CD14-positive monocyte (primary cell): ENCODE results near the gene THBS1. TPM values are rescaled to one million over a fixed set of nuclear protein-coding genes. Genes with fewer than 3 reads are reported as not detected.

Experiments
- DNase-seq, 3 donors: peaks; one replicate each; pipeline ENCODE4 v3.0.0-alpha.2; 2011 to 2022
- H2AFZ ChIP-seq: 2 replicates; pipeline ENCODE4 v1.6.0; 2012; ENCODE audit warnings: mild to moderate bottlenecking, low read depth, low read length, inconsistent platforms; ENCODE audit not compliant: insufficient read depth, poor library complexity, severe bottlenecking
- H3K27ac ChIP-seq, 2 donors: 1 replicate in 1 of 2; 2 replicates in 1 of 2; pipeline ENCODE4 v1.5.1; 2012 to 2013; ENCODE audit warnings: low read length in 2 of 2, control low read depth in 1 of 2, inconsistent platforms in 1 of 2, low read depth in 1 of 2, mild to moderate bottlenecking in 1 of 2
- H3K27me3 ChIP-seq, 2 donors: one replicate each; pipeline versions ENCODE4 v1.6.0 to v1.6.1; 2011 to 2013; ENCODE audit warnings: low read length in 2 of 2; ENCODE audit not compliant: control insufficient read depth in 2 of 2, insufficient read depth in 2 of 2
- H3K36me3 ChIP-seq, 2 donors: replicated peaks in 1 of 2; 1 replicate in 1 of 2; 2 replicates in 1 of 2; pipeline versions ENCODE4 v1.5.1 to v1.6.1; 2012 to 2013; ENCODE audit warnings: low read length in 2 of 2, control low read depth in 1 of 2, inconsistent platforms in 1 of 2, mild to moderate bottlenecking in 1 of 2; ENCODE audit not compliant: insufficient read depth in 2 of 2, control insufficient read depth in 1 of 2
- H3K4me1 ChIP-seq, 2 donors: 1 replicate in 1 of 2; 2 replicates in 1 of 2; pipeline versions ENCODE4 v1.5.1 to v1.6.1; 2012 to 2013; ENCODE audit warnings: low read length in 2 of 2, control low read depth in 1 of 2, inconsistent platforms in 1 of 2, mild to moderate bottlenecking in 1 of 2, moderate library complexity in 1 of 2; ENCODE audit not compliant: insufficient read depth in 2 of 2, control insufficient read depth in 1 of 2
- H3K4me2 ChIP-seq: replicated peaks from 2 replicates; pipeline ENCODE3; 2012; ENCODE audit warnings: low read length, moderate library complexity, mild to moderate bottlenecking; ENCODE audit not compliant: poor library complexity, severe bottlenecking; ENCODE audit errors: extremely low read depth
- H3K4me3 ChIP-seq, 3 experiments: fragments of 200-600 bp in 1 of 3; sonication (generic) in 1 of 3; replicated peaks in 1 of 3; 1 replicate in 2 of 3; 2 replicates in 1 of 3; pipeline ENCODE4 v1.5.1; 2011 to 2013; ENCODE audit warnings: low read length in 3 of 3, mild to moderate bottlenecking in 3 of 3, control low read depth in 2 of 3, low read depth in 2 of 3, inconsistent platforms in 1 of 3, moderate library complexity in 1 of 3
- H3K79me2 ChIP-seq: 2 replicates; pipeline ENCODE4 v1.6.0; 2012; ENCODE audit warnings: mild to moderate bottlenecking, control low read depth, inconsistent platforms, low read length, moderate library complexity; ENCODE audit not compliant: insufficient read depth
- H3K9ac ChIP-seq: 2 replicates; pipeline ENCODE4 v1.6.0; 2017; ENCODE audit warnings: low read length, mild to moderate bottlenecking; ENCODE audit not compliant: insufficient read depth, poor library complexity, severe bottlenecking
- H3K9me3 ChIP-seq, 2 donors: replicated peaks in 1 of 2; 1 replicate in 1 of 2; 2 replicates in 1 of 2; pipeline versions ENCODE4 v1.5.1 to v1.6.1; 2012 to 2013; ENCODE audit warnings: low read length in 2 of 2, control low read depth in 1 of 2; ENCODE audit not compliant: control insufficient read depth in 1 of 2, insufficient read depth in 1 of 2
- H4K20me1 ChIP-seq: 2 replicates; pipeline ENCODE4 v1.6.0; 2012; ENCODE audit warnings: mild to moderate bottlenecking, low read length, control low read depth, moderate library complexity; ENCODE audit not compliant: insufficient read depth
- H3K27ac Mint-ChIP-seq, 7 donors: one replicate each; pipeline ENCODE4 v1.8.0; 2020; ENCODE audit warnings: mild to moderate bottlenecking in 7 of 7, mixed read lengths in 7 of 7, moderate library complexity in 6 of 7, inconsistent platforms in 2 of 7
- H3K27me3 Mint-ChIP-seq, 3 donors: one replicate each; pipeline ENCODE4 v1.8.0; 2021 to 2022; ENCODE audit warnings: low read depth in 3 of 3, mild to moderate bottlenecking in 3 of 3, mixed read lengths in 3 of 3, moderate library complexity in 3 of 3, inconsistent platforms in 1 of 3
- H3K36me3 Mint-ChIP-seq, 2 donors: one replicate each; pipeline ENCODE4 v1.8.0; 2020; ENCODE audit warnings: mixed read lengths in 2 of 2, inconsistent platforms in 1 of 2, mild to moderate bottlenecking in 1 of 2
- H3K4me1 Mint-ChIP-seq: one replicate; pipeline ENCODE4 v1.8.0; 2020; ENCODE audit warnings: mild to moderate bottlenecking, mixed read lengths
- H3K4me3 Mint-ChIP-seq, 2 donors: one replicate each; pipeline ENCODE4 v1.8.0; 2020; ENCODE audit warnings: mild to moderate bottlenecking in 2 of 2, mixed read lengths in 2 of 2, moderate library complexity in 1 of 2
- H3K9me3 Mint-ChIP-seq, 7 donors: one replicate each; pipeline ENCODE4 v1.8.0; 2020 to 2022; ENCODE audit warnings: mixed read lengths in 7 of 7, mild to moderate bottlenecking in 6 of 7, moderate library complexity in 6 of 7, inconsistent platforms in 2 of 7
- CTCF ChIP-seq: fragments of 200-600 bp; IDR thresholded peaks from one replicate; pipeline ENCODE4 v1.8.0; 2022; ENCODE audit warnings: antibody characterized with exemption, mild to moderate bottlenecking
- WGBS: methylation state at CpG from one replicate; pipeline ENCODE4 v1.1.5; 2013; ENCODE audit warnings: missing lambda C conversion rate; ENCODE audit not compliant: insufficient coverage; 5-methylcytosine and 5-hydroxymethylcytosine counted together
- intact Hi-C, 2 donors: fragments of 100-400 bp; cut with micrococcal nuclease; formaldehyde crosslinking; loops; one replicate each; pipeline versions ENCODE4 v1.15.0 to v1.15.1; 2023
- polyA plus RNA-seq, 3 donors: library from polyadenylated mRNA; depleted of rRNA in 1 of 3; unstranded in 2 of 3; stranded (reverse) in 1 of 3; fragments of 300-500 nt in 2 of 3; fragments of >200 nt in 1 of 3; fragmentation: Illumina TruSeq in 2 of 3; gene quantifications; 1 replicate in 2 of 3; 2 replicates in 1 of 3; pipeline ENCODE4 v1.2.3, GENCODE V29; 2012 to 2021

The THBS1 gene
- polyA plus RNA-seq, 3 donors = 0.52 to 151 (median 55.4) TPM

- Histone ChIP-seq H3K27ac (no peak overlapping the region), H3K79me2 (no peaks in the 10 kb centered on the region), H2AFZ (no peak overlapping the region), H3K4me3 (no peak overlapping the region), H4K20me1 (peaks cover 4% of the 10 kb centered on the region), H3K9ac (no peak overlapping the region), H3K27me3 (no peaks in the 10 kb centered on the region), H3K36me3 (peaks cover 27 to 57% of the 10 kb centered on the region in 2 donors), H3K9me3 (no peaks in the 10 kb centered on the region), H3K4me2 (no peak overlapping the region), H3K4me1 (no peaks in the 10 kb centered on the region)
- no peak for TF ChIP-seq CTCF
- peaks cover 58 to 65% of the 10 kb centered on the region in 2 donors for H3K36me3 Mint-ChIP-seq
- peaks cover 1 to 3% (median 1%) of the 10 kb centered on the region in 3 donors for H3K27me3 Mint-ChIP-seq
- peak overlapping the region in 1 of 7 donors; percentile 58 for H3K27ac Mint-ChIP-seq
- no peaks in the 10 kb centered on the region for H3K9me3 Mint-ChIP-seq
- 93% methylated on average over 3 of the region's 8 CpGs for WGBS
- intact Hi-C loops = no loop called here
- no peak for DNase-seq
- no peaks in the 10 kb centered on the region for H3K4me1 Mint-ChIP-seq
- no peak overlapping the region for H3K4me3 Mint-ChIP-seq
These were observed 14.7 kb downstream of the THBS1 start for GRCh38 chr15:39595338-39596221.

- intact Hi-C loops = no loop called here
- no peaks in the 10 kb centered on the region for H3K79me2 ChIP-seq
- H3K9me3 Mint-ChIP-seq = no peaks in the 10 kb centered on the region
- H3K36me3 Mint-ChIP-seq = peaks cover 49 to 56% of the 10 kb centered on the region in 2 donors
- no peak for DNase-seq
- no peaks in the 10 kb centered on the region for H3K27me3 ChIP-seq
- peaks cover 20 to 48% of the 10 kb centered on the region in 2 donors for H3K36me3 ChIP-seq
- no CpG with 5 or more reads among the region's 5 CpGs for WGBS
- no peak overlapping the region for H3K27ac ChIP-seq
- no peaks in the 10 kb centered on the region for H3K4me1 ChIP-seq
- no peak overlapping the region for H2AFZ ChIP-seq
- no peaks in the 10 kb centered on the region for H3K4me1 Mint-ChIP-seq
- no peak for TF ChIP-seq CTCF
- no peak overlapping the region for H3K9ac ChIP-seq
- peaks cover 4% of the 10 kb centered on the region for H4K20me1 ChIP-seq
- H3K4me3 Mint-ChIP-seq = no peak overlapping the region
- peaks cover 1 to 2% (median 1%) of the 10 kb centered on the region in 3 donors for H3K27me3 Mint-ChIP-seq
- no peak overlapping the region for H3K4me3 ChIP-seq
- no peaks in the 10 kb centered on the region for H3K9me3 ChIP-seq
- no peak overlapping the region for H3K4me2 ChIP-seq
- H3K27ac Mint-ChIP-seq = no peak overlapping the region
These were observed 15.6 kb downstream of the THBS1 start for GRCh38 chr15:39596358-39597051.
